IPS DF 4.7 (cell line): ENCODE data around the gene FHIT.
A peak's percentile ranks its signal among the peaks of the same experiment; 100 is the strongest.

Experiments used
- DNase-seq: peaks from one replicate; pipeline ENCODE4 v3.0.0-alpha.2; 2013; ENCODE audit warnings: low spot score; ENCODE audit errors: extremely low read depth

Gene FHIT

GRCh38 chr3:60650171-60650570 is 601.1 kb downstream of the FHIT start:
- DNase-seq, result no peak

- DNase-seq, result no peak
These were observed 605.5 kb downstream of the FHIT start for GRCh38 chr3:60645801-60646200.

DNA sequence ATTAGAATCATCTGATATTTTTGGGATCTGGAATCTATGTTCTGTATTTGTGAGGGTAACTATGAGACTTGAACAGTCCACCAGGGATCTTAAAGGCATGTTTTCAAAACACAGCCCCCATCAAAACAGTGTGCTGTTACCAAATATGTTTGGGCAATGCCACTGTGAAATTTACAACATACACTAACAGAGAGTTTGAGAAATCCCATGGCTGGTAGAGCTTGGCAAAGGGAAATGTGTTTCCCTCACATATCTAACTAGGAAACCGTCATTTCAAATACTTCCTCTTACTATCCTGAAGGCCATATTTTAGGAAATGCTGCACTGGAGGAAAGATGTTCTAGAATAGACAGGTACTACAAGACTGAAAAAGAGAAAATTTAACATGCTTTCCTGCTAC is 607.4 kb downstream of the FHIT start:
- no peak for DNase-seq

GRCh38 chr3:60641354-60641753 is 609.9 kb downstream of the FHIT start:
- DNase-seq, result no peak

GRCh38 chr3:60636846-60637245 is 614.4 kb downstream of the FHIT start:
- peak; percentile 25 for DNase-seq

GRCh38 chr3:60633644-60634043 is 617.6 kb downstream of the FHIT start:
- DNase-seq, result no peak

- no peak for DNase-seq
These were observed 619.7 kb downstream of the FHIT start for GRCh38 chr3:60631509-60631908.

DNA sequence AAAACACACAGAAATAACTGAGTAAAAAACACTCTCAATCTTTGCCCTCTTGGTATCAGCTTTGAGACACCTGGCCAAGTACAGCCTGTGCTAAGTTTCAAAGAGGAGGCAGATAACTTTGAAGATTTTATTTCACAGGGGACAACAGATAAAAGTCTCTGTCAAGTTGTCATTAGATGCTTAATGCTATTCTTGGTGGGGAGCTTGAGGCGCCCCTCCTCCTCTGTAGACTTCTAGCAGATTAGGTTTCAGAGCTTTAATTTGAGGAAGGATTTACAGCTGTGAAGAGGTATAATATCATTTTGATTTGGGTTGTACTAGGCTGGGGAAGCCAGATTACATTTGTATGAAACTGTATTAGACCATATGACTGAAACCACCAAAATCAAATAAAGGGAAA is 620.3 kb downstream of the FHIT start:
- DNase-seq, result no peak

DNA sequence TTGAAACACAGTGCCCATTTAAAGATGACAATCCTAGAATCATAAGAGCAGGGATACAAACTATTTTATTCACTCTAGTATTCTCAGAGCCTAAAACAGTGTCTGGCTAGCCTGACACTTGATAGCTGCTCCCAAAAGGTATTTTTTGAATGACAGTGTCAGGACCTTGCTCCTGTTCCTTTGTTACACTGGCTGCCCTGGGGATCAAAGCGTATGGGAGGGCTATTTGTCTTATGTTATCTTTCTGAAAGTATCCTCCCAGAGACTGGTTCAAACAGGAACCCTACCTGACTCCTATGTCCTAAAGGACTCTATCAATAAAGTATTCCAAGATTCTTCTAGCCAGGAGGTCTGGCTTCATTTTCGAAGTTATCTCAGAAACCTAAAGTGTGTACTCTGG is 621.4 kb downstream of the FHIT start:
- no peak for DNase-seq

DNA sequence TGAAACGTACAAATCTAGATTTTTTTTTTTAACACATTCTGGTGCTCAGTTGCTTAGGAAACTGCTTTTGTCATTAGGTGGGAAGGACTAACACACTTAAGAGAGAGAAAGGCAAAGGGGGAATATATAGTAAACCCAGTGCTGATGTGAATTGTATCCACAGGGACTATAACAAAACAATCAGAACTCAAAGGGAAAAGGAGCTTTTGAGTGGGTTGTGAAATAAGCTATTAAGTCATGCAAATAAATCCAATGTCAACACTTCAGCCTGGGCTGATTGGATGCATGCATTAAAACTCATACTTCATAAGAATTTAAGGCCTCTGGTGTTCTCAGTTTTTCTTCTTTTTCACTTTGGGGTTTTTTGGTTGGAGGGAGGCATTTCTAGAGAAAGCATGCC is 628.9 kb downstream of the FHIT start:
- DNase-seq, result no peak

DNA sequence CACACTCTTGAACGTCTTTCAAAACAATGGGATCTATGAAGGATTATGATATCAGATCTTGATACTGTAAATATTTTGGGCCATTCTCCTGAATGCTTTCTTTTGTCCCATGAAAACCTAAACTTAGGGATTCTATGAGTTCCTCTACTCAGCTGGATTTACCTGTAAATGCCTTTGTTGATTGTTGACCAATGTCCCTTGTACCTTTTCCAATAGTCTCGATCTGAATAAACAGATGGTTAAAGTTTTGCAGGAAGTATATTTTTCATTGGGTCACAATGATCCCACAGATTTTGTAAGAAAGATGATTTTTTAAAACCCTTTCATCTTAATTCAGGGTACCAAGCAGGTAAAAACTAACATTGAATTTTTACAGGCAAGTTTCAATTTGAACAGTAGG is 634.1 kb downstream of the FHIT start:
- DNase-seq, result no peak

DNA sequence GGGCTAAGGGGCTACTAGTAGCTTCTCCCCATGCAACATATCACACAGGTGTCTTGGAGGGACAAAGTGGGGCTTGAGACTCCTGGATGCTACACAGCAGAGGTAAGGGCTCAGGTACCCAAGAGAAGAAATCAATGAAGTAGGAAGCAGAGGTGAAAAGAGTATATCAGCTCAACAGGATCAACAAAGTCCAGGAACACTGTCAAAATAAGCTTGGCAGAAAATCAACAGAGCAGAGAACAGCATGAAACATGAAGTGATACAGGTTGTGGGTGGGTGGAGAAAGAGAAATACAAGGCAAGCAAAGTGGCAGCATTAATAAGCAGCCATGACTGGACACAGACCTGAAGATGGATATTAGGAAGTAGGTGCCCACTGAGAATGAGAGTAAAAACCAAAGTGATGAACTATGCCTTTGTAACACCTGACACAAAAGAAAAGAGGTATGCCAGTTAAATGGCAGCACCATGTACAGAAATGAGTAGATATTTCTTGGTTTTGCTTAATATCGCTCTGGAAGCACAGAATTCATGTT is 637.4 kb downstream of the FHIT start:
- no peak for DNase-seq

DNA sequence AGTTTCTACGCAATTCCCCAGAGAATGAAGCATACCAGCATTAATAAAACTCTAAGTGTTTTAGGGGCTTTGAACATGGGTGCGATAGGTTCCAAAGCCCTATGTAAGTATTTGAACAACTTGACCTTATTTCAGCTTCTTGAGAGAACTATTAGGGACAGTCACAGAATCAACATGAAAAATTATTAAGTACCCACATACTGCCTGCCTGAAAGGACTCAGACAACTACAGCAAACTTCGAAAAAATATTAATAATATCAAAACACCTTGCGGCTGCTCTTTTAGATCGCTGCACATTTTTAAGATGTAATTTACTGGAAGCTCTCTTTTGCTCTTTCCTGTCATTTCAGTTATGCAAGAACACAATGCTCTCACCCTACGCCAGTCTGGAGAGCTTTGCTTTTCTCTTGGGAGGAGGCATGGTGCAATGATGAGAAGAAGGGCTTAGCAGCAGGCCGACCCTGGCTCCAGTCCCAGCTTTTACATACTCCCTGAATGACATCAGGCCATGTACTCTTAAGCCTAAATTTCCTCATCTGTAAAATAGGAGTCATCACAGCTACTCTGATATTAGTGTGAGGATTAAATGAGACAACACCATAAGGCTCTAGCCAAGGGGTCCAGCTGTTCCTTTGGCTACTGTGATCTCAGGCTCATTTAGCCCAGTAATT is 640.7 kb downstream of the FHIT start:
- DNase-seq, result no peak

DNA sequence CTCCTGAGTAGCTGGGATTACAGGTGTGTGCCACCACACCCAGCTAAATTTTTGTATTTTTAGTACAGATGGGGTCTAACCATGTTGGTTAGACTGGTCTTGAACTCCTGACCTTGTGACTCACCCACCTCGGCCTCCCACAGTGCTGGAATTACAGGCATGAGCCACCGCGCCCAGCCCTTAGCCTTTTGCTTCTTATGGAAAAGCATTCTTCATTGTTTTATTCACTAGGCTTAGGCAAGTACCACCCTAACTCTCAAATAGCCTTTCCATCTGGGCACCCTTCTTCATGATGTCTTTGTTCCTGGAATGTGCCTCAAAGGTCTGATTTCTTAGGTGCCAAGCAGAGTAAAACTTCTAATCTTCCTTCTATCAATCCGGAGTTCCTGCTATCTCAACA is 641.8 kb downstream of the FHIT start:
- no peak for DNase-seq

GRCh38 chr3:60603860-60604259 is 647.4 kb downstream of the FHIT start:
- no peak for DNase-seq

- no peak for DNase-seq
These were observed 650.4 kb downstream of the FHIT start for GRCh38 chr3:60600848-60601247.

DNA sequence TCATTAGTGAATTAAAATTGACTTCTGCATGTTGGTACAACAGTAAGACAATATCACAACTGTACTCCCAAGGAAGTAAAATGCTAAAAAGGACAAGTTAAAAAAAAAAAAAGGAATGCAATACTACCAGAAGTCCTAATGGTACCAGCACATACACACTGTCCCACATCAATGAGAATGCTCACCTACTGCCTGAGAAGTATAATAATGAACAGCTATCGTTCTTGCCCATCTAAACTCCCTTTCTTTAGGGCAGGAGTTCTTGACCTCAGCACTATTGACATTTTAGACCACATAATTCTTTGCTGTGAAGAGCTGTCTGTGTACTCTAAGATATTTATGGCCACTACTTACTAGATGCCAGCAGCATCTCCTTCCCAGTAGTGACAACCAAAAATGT is 651.7 kb downstream of the FHIT start:
- no peak for DNase-seq

DNA sequence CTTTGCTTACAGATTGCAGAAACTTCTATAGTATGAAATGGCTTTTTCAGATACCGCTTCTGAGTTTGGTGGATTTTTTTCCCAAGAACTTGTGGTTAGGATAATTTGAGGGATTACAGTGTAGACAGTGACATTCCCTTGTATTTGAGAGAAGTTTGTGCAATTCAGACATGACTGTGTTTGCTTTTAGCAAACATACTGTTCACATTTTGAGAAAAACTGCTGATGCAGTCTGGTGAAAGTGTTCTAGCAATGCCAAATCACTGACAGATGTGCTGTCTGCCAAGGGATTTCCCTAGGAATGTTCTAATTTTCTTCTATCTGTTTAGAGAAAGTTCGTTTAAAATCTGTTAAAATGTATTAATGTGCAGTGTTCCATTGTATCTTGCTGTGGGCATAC is 652.6 kb downstream of the FHIT start:
- no peak for DNase-seq

DNA sequence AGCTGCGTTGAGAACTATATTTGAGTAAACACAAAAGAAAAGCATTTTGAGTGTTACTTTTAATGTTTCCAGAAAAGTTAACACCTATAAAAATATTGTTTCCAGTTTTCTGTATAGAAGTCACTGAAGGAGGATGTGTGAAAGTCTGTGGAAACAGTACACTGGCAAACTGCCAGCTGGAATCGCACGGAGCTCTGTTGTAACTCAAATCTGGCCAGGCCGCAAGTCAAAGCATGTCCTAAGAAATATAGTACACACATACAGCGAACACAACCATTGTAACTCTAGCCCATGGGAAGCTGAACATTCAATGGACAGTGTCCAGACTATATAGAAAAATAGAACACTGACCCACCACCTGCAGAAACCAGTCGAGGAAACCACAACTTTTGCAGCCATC is 657.2 kb downstream of the FHIT start:
- no peak for DNase-seq

DNA sequence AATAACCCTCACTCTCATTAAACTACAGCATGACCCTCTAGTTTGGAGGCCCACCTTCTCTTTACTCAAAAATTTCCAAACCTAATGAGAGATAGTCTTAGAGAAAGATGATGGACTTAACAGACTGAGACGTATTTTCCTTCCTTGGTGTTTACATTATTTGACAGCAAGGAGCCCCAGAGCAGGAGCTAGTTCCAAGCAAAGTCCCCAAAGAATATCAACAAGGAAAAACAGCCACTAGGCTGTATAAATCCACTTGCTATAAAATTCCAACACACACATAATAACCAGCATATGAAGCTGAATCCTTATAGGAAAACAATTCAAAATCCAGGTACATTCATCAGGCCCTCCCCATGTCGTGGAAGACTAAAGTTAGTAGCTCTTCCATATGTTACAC is 660.0 kb downstream of the FHIT start:
- no peak for DNase-seq

GRCh38 chr3:60588806-60589205 is 662.4 kb downstream of the FHIT start:
- DNase-seq, result no peak

DNA sequence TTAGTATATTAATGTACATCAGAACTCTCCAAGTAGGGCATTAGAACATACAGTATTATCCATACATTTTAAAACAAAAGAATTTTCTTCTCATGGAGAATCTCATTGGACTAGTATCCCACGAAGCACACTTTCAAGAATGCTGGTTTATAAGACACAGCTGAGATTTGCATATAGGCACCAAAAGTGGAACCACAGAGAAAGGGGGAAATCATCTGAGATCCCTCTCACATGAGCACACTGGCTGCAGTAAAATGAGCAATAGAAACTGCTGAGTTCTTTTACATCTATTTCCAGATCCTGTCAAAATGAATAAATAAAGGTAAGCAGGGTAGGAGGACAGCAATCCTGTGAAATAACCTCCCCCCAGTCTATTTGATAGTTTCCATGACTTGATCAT is 665.3 kb downstream of the FHIT start:
- no peak for DNase-seq

DNA sequence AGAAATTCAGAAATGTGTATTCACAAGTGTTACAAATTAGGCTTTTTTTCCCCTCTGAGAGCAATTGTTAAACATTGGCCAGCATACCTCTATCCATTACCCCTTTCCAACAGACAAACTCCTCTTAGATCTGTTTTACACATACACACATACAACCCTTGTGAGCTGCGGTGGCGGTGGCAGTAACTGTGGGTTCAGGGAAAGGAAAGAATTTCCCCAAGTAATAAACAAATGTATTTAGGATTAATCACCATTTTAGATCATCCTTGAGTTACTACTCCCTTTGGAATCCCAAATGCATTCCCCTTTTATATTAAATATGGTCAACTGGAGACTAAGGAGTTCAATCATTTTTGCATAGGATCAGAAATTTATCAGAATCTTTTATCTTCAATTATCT is 667.0 kb downstream of the FHIT start:
- no peak for DNase-seq

DNA sequence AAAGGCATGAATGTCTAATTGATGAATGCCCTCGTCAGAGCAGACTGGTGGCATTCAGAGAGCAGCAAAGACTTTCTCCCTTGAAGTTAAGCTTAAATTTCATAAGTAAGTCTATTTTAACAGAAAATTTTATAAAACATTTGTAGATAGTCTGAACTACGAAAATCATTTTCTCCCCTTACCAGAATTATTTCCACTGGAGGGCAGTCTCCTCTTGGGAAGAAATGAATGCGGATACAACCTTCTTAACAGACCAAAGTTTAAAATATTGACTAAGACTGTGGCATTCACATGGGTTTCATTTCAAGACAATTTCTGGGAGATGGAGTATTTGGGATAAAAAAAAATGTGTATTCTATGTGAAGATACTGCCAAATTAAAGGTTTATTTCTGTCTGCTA is 669.0 kb downstream of the FHIT start:
- no peak for DNase-seq
